ENCODE results near the gene SLC7A6OS. TPM values are rescaled to one million over a fixed set of nuclear protein-coding genes. Genes with fewer than 3 reads are reported as not detected.

SLC7A6OS gene
- total RNA-seq, 3 donors from 2014 or later: 16.4 to 18.6 (median 16.5) TPM

GRCh38 chr16:68296693-68297092 is 14.1 kb downstream of the SLC7A6OS start:
- Histone ChIP-seq H3K36me3 (peaks cover 4% of the 10 kb centered on the region), H3K4me1 (no peaks in the 10 kb centered on the region), H3K27me3 (no peaks in the 10 kb centered on the region), H3K27ac (peak overlapping the region in 1 of 2 donors; percentile 25), H3K4me3 (no peak overlapping the region), H3K9me3 (no peaks in the 10 kb centered on the region)
- DNase-seq (ENCODE audit: low spot score in 2 of 2): no peak
- intact Hi-C loops (cut with DNase I; ENCODE audit: low total_unique reads): no loop called here
- no peak for TF ChIP-seq CTCF (IDR thresholded peaks at IDR 0.05)
- no peak for TF ChIP-seq POLR2AphosphoS5 (IDR thresholded peaks at IDR 0.05)
- no peak for TF ChIP-seq POLR2A (IDR thresholded peaks at IDR 0.05)

- Histone ChIP-seq H3K36me3 (peaks cover 2% of the 10 kb centered on the region), H3K27me3 (no peaks in the 10 kb centered on the region), H3K9me3 (no peaks in the 10 kb centered on the region), H3K4me1 (no peaks in the 10 kb centered on the region), H3K4me3 (no peak overlapping the region), H3K27ac (peak overlapping the region in 1 of 2 donors; percentile 25)
- DNase-seq (ENCODE audit: low spot score in 2 of 2): no peak
- TF ChIP-seq CTCF (IDR thresholded peaks at IDR 0.05) (no peak), POLR2A (IDR thresholded peaks at IDR 0.05) (no peak), POLR2AphosphoS5 (IDR thresholded peaks at IDR 0.05) (no peak)
- intact Hi-C loops (cut with DNase I; ENCODE audit: low total_unique reads): no loop called here
These were observed 14.5 kb downstream of the SLC7A6OS start for GRCh38 chr16:68296291-68296690.

GRCh38 chr16:68292425-68292824 is 18.3 kb downstream of the SLC7A6OS start:
- no peak for TF ChIP-seq POLR2AphosphoS5 (IDR thresholded peaks at IDR 0.05)
- no peak for TF ChIP-seq CTCF (IDR thresholded peaks at IDR 0.05)
- no peak for TF ChIP-seq POLR2A (IDR thresholded peaks at IDR 0.05)
- Histone ChIP-seq H3K27ac (no peak overlapping the region), H3K4me1 (peaks cover 0 to 11% of the 10 kb centered on the region in 2 donors), H3K27me3 (no peaks in the 10 kb centered on the region), H3K9me3 (no peaks in the 10 kb centered on the region), H3K4me3 (no peak overlapping the region), H3K36me3 (no peaks in the 10 kb centered on the region)
- intact Hi-C loops (cut with DNase I; ENCODE audit: low total_unique reads): no loop called here
- no peak for DNase-seq (ENCODE audit: low spot score in 2 of 2)

- Histone ChIP-seq H3K4me3 (no peak overlapping the region), H3K27ac (peak overlapping the region in 1 of 2 donors; percentile 77), H3K36me3 (no peaks in the 10 kb centered on the region), H3K9me3 (no peaks in the 10 kb centered on the region), H3K4me1 (peaks cover 0 to 13% of the 10 kb centered on the region in 2 donors), H3K27me3 (no peaks in the 10 kb centered on the region)
- intact Hi-C loops (cut with DNase I; ENCODE audit: low total_unique reads): no loop called here
- no peak for DNase-seq (ENCODE audit: low spot score in 2 of 2)
- TF ChIP-seq POLR2AphosphoS5 (IDR thresholded peaks at IDR 0.05): peak in 1 of 3 donors; percentile 47
- TF ChIP-seq POLR2A (IDR thresholded peaks at IDR 0.05): no peak
- TF ChIP-seq CTCF (IDR thresholded peaks at IDR 0.05): no peak
These were observed 19.5 kb downstream of the SLC7A6OS start for GRCh38 chr16:68291227-68291626.

- intact Hi-C loops (cut with DNase I; ENCODE audit: low total_unique reads): no loop called here
- Histone ChIP-seq H3K9me3 (no peaks in the 10 kb centered on the region), H3K36me3 (no peaks in the 10 kb centered on the region), H3K4me3 (no peak overlapping the region), H3K27me3 (no peaks in the 10 kb centered on the region), H3K4me1 (peaks cover 0 to 13% of the 10 kb centered on the region in 2 donors), H3K27ac (peak overlapping the region; percentile 54 to 77)
- no peak for TF ChIP-seq CTCF (IDR thresholded peaks at IDR 0.05)
- no peak for TF ChIP-seq POLR2AphosphoS5 (IDR thresholded peaks at IDR 0.05)
- no peak for TF ChIP-seq POLR2A (IDR thresholded peaks at IDR 0.05)
- no peak for DNase-seq (ENCODE audit: low spot score in 2 of 2)
These were observed 20.3 kb downstream of the SLC7A6OS start for GRCh38 chr16:68290450-68290849.
